ENCODE measurements around the gene PRSS2.

The PRSS2 gene

GRCh38 chr7:142795339-142795863 is 24.6 kb downstream of the PRSS2 start:
- Mint-ChIP-seq H3K4me1 (peaks cover 14% of the 10 kb centered on the region), H3K36me3 (ENCODE audit: low read depth) (no peaks in the 10 kb centered on the region), H3K9me3 (no peaks in the 10 kb centered on the region), H3K4me3 (no peak overlapping the region), H3K27ac (no peak overlapping the region), H3K27me3 (ENCODE audit: low read depth) (peaks cover 83% of the 10 kb centered on the region)
- TF ChIP-seq CTCF (IDR thresholded peaks at IDR 0.05; ENCODE audit: unreplicated experiment in 3 of 3): no peak

- no peaks in the 10 kb centered on the region for H3K9me3 Mint-ChIP-seq
- H3K36me3 Mint-ChIP-seq (ENCODE audit: low read depth): no peaks in the 10 kb centered on the region
- no peak for TF ChIP-seq CTCF (IDR thresholded peaks at IDR 0.05; ENCODE audit: unreplicated experiment in 3 of 3)
- H3K4me1 Mint-ChIP-seq: peaks cover 14% of the 10 kb centered on the region
- H3K4me3 Mint-ChIP-seq: peak overlapping the region; percentile 45 to 56 (median 51)
- no peak overlapping the region for H3K27ac Mint-ChIP-seq
- H3K27me3 Mint-ChIP-seq (ENCODE audit: low read depth): peaks cover 85% of the 10 kb centered on the region
Measured at GRCh38 chr7:142796001-142796500, 25.3 kb downstream of the PRSS2 start.

- Mint-ChIP-seq H3K9me3 (no peaks in the 10 kb centered on the region), H3K4me3 (peak overlapping the region; percentile 45 to 74 (median 56)), H3K36me3 (ENCODE audit: low read depth) (no peaks in the 10 kb centered on the region), H3K27ac (no peak overlapping the region), H3K27me3 (ENCODE audit: low read depth) (peaks cover 92% of the 10 kb centered on the region), H3K4me1 (peaks cover 14% of the 10 kb centered on the region)
- TF ChIP-seq CTCF (IDR thresholded peaks at IDR 0.05; ENCODE audit: unreplicated experiment in 3 of 3): no peak
Measured at GRCh38 chr7:142796501-142797390, 26.0 kb downstream of the PRSS2 start.

GRCh38 chr7:142797391-142798377 is 26.9 kb downstream of the PRSS2 start:
- TF ChIP-seq CTCF (IDR thresholded peaks at IDR 0.05; ENCODE audit: unreplicated experiment in 3 of 3): no peak
- H3K27me3 Mint-ChIP-seq (ENCODE audit: low read depth): peaks cover 96% of the 10 kb centered on the region
- peaks cover 14% of the 10 kb centered on the region for H3K4me1 Mint-ChIP-seq
- H3K36me3 Mint-ChIP-seq (ENCODE audit: low read depth): no peaks in the 10 kb centered on the region
- H3K27ac Mint-ChIP-seq: no peak overlapping the region
- peak overlapping the region; percentile 66 to 74 (median 71) for H3K4me3 Mint-ChIP-seq
- no peaks in the 10 kb centered on the region for H3K9me3 Mint-ChIP-seq

GRCh38 chr7:142798451-142799436 is 28.0 kb downstream of the PRSS2 start:
- Mint-ChIP-seq H3K27ac (no peak overlapping the region), H3K36me3 (ENCODE audit: low read depth) (no peaks in the 10 kb centered on the region), H3K9me3 (no peaks in the 10 kb centered on the region), H3K4me3 (no peak overlapping the region), H3K4me1 (peaks cover 14% of the 10 kb centered on the region), H3K27me3 (ENCODE audit: low read depth) (peaks cover 92% of the 10 kb centered on the region)
- no peak for TF ChIP-seq CTCF (IDR thresholded peaks at IDR 0.05; ENCODE audit: unreplicated experiment in 3 of 3)

All from nephron (organoid).